Esophagus muscularis mucosa (tissue), 4 donors: ENCODE results near the gene CHD2. TPM values are rescaled to one million over a fixed set of nuclear protein-coding genes. Genes with fewer than 3 reads are reported as not detected.
"Not testable (repeated sequence)": the region's sequence is repeated elsewhere in the genome, so short reads cannot be mapped to it uniquely, and the experiment has no call there.

Source experiments
- DNase-seq: peaks from one replicate; pipeline ENCODE4 v3.0.0-alpha.2; 2017; ENCODE audit errors: extremely low spot score
- H3K27ac ChIP-seq, 4 donors: fragments of 200-600 bp; sonication (generic); replicated peaks in 1 of 4; 1 replicate in 3 of 4; 2 replicates in 1 of 4; pipeline ENCODE4 v1.5.1; 2016 to 2019; ENCODE audit warnings: mild to moderate bottlenecking in 1 of 4
- H3K27me3 ChIP-seq, 4 donors: fragments of 200-600 bp; sonication (generic); one replicate each; pipeline versions ENCODE4 v1.5.1 to v1.6.0; 2016 to 2019
- H3K36me3 ChIP-seq, 4 donors: fragments of 200-600 bp; sonication (generic); one replicate each; pipeline ENCODE4 v1.5.1; 2016 to 2019
- H3K4me1 ChIP-seq, 4 donors: fragments of 200-600 bp; sonication (generic); one replicate each; pipeline ENCODE4 v1.5.1; 2016 to 2019
- H3K4me3 ChIP-seq, 4 donors: fragments of 200-600 bp; sonication (generic); 1 replicate in 2 of 4; 2 replicates in 2 of 4; pipeline ENCODE4 v1.5.1; 2016 to 2019; ENCODE audit warnings: mild to moderate bottlenecking in 4 of 4, moderate library complexity in 1 of 4
- H3K9me3 ChIP-seq, 4 donors: fragments of 200-600 bp; sonication (generic); 1 replicate in 3 of 4; 2 replicates in 1 of 4; pipeline ENCODE4 v1.5.1; 2016 to 2019
- CTCF ChIP-seq, 3 experiments: fragments of 200-600 bp in 2 of 3; fragments of 450-650 bp in 1 of 3; sonication (generic) in 2 of 3; IDR thresholded peaks; one replicate each; pipeline ENCODE4 v1.5.1; 2017 to 2019; ENCODE audit warnings: antibody characterized with exemption in 3 of 3, mild to moderate bottlenecking in 2 of 3, moderate library complexity in 1 of 3
- EP300 ChIP-seq: sonication (generic); formaldehyde crosslinking; IDR thresholded peaks from one replicate; pipeline ENCODE4 v1.6.1; 2017; ENCODE audit warnings: antibody characterized with exemption
- POLR2A ChIP-seq: fragments of 450-650 bp; IDR thresholded peaks from one replicate; pipeline ENCODE4 v1.6.1; 2017; ENCODE audit warnings: antibody characterized with exemption, moderate library complexity, mild to moderate bottlenecking, low read depth
- POLR2AphosphoS5 ChIP-seq, 2 donors: sonication (generic); formaldehyde crosslinking; IDR thresholded peaks; one replicate each; pipeline ENCODE4 v1.6.1; 2017; ENCODE audit warnings: antibody characterized with exemption in 2 of 2
- WGBS: methylation state at CpG from one replicate; pipeline ENCODE4 v1.1.5; 2018; 5-methylcytosine and 5-hydroxymethylcytosine counted together
- intact Hi-C: fragments of 100-400 bp; cut with DNase I; formaldehyde crosslinking; loops from one replicate; pipeline ENCODE4 v1.15.1; 2023
- total RNA-seq, 4 donors: library from RNA; depleted of rRNA; stranded (reverse); fragments of >200 nt; gene quantifications; one replicate each; pipeline versions ENCODE4 v1.1.0 to v1.2.1, GENCODE V29; 2016

CHD2 gene
- total RNA-seq, 4 donors from 2014 or later = 54.3 to 86.0 (median 62.8) TPM

GRCh38 chr15:92914768-92915221 lies 14.7 kb downstream of the CHD2 start:
- TF ChIP-seq POLR2AphosphoS5 (IDR thresholded peaks at IDR 0.05) (no peak), EP300 (no peak), POLR2A (no peak), CTCF (IDR thresholded peaks at IDR 0.05) (no peak)
- peaks cover 83 to 100% (median 100%) of the 10 kb centered on the region in 4 donors for H3K4me1 ChIP-seq
- intact Hi-C loops = no loop called here
- no peaks in the 10 kb centered on the region for H3K27me3 ChIP-seq
- H3K36me3 ChIP-seq = no peaks in the 10 kb centered on the region
- DNase-seq = no peak
- no peaks in the 10 kb centered on the region for H3K9me3 ChIP-seq
- peak overlapping the region in 2 of 4 donors; percentile 12 to 22 for H3K4me3 ChIP-seq
- H3K27ac ChIP-seq = peak overlapping the region; percentile 89 to 98 (median 94)
- 68% methylated on average over 4 of the region's 4 CpGs for WGBS

GRCh38 chr15:92915766-92916435 lies 15.8 kb downstream of the CHD2 start:
- Histone ChIP-seq H3K27ac (peak overlapping the region; percentile 89 to 98 (median 94)), H3K36me3 (no peaks in the 10 kb centered on the region), H3K4me3 (no peak overlapping the region), H3K27me3 (no peaks in the 10 kb centered on the region), H3K4me1 (peaks cover 83 to 100% (median 100%) of the 10 kb centered on the region in 4 donors), H3K9me3 (no peaks in the 10 kb centered on the region)
- intact Hi-C loops = no loop called here
- DNase-seq = no peak
- TF ChIP-seq POLR2AphosphoS5 (IDR thresholded peaks at IDR 0.05) = no peak
- no peak for TF ChIP-seq CTCF (IDR thresholded peaks at IDR 0.05)
- TF ChIP-seq POLR2A = no peak
- no peak for TF ChIP-seq EP300
- 72% methylated on average over 4 of the region's 4 CpGs for WGBS

- peak; percentile 80 to 82 for TF ChIP-seq POLR2AphosphoS5 (IDR thresholded peaks at IDR 0.05)
- TF ChIP-seq EP300 = no peak
- TF ChIP-seq POLR2A = no peak
- peak; percentile 88 to 97 (median 97) for TF ChIP-seq CTCF (IDR thresholded peaks at IDR 0.05)
Measured at GRCh38 chr15:92917598-92918407, 17.7 kb downstream of the CHD2 start.

GRCh38 chr15:92918881-92919280 lies 18.8 kb downstream of the CHD2 start:
- peaks cover 82 to 100% (median 98%) of the 10 kb centered on the region in 4 donors for H3K4me1 ChIP-seq
- peak overlapping the region; percentile 89 to 98 (median 94) for H3K27ac ChIP-seq
- 61% methylated on average over 9 of the region's 9 CpGs for WGBS
- not testable (repeated sequence) for DNase-seq, H3K4me3 ChIP-seq, H3K27me3 ChIP-seq, H3K36me3 ChIP-seq, H3K9me3 ChIP-seq
- intact Hi-C loops = loop anchor here (2.0 kb wide), 1 partner anchor 110 kb away; no protein-coding TSS in a partner anchor

More at GRCh38 chr15:92917598-92918407, 17.7 kb downstream of the CHD2 start:
- H3K4me1 ChIP-seq = peaks cover 87 to 100% (median 100%) of the 10 kb centered on the region in 4 donors
- H3K4me3 ChIP-seq = peak overlapping the region; percentile 10 to 32 (median 21)
- peaks cover 0 to 2% (median 0%) of the 10 kb centered on the region in 4 donors for H3K36me3 ChIP-seq
- H3K9me3 ChIP-seq = no peaks in the 10 kb centered on the region
- intact Hi-C loops = loop anchor here (2.0 kb wide), 1 partner anchor 109 kb away; no protein-coding TSS in a partner anchor
- WGBS = 28% methylated on average over 11 of the region's 11 CpGs
- no peaks in the 10 kb centered on the region for H3K27me3 ChIP-seq
- peak overlapping the region; percentile 89 to 98 (median 94) for H3K27ac ChIP-seq
- DNase-seq = peak; percentile 99
